ENCODE data around the gene PDZK1IP1.

PDZK1IP1 gene

GRCh38 chr1:47175227-47175934, 14.5 kb downstream of the PDZK1IP1 start:
- H3K4me2 ChIP-seq (ENCODE audit: low read depth, low read length, poor library complexity, severe bottlenecking) = peak overlapping the region; percentile 29
- H3K27me3 ChIP-seq (ENCODE audit: insufficient read depth, low read length, poor library complexity, severe bottlenecking) = no peaks in the 10 kb centered on the region
- H2AFZ ChIP-seq (ENCODE audit: low read length) = peak overlapping the region; percentile 44; the same call in 1 of the 2 replicates

GRCh38 chr1:47174656-47175020, 15.2 kb downstream of the PDZK1IP1 start:
- Histone ChIP-seq H3K9ac (ENCODE audit: low read depth, low read length, poor library complexity, severe bottlenecking) (no peak overlapping the region), H3F3A (ENCODE audit: low read depth) (no peaks in the 10 kb centered on the region), H3K79me2 (ENCODE audit: insufficient read depth, low read length) (no peaks in the 10 kb centered on the region), H3K9me3 (ENCODE audit: insufficient read depth, low read depth, low read length) (no peaks in the 10 kb centered on the region), H3K4me2 (ENCODE audit: low read depth, low read length, poor library complexity, severe bottlenecking) (no peak overlapping the region), H4K20me1 (ENCODE audit: insufficient read depth, low read length, poor library complexity, severe bottlenecking) (no peaks in the 10 kb centered on the region), H2AFZ (ENCODE audit: low read length) (peak overlapping the region; percentile 44; the same call in 1 of the 2 replicates), H3K4me1 (ENCODE audit: insufficient read depth, low read length, poor library complexity, severe bottlenecking) (peaks cover 10% of the 10 kb centered on the region), H3K27me3 (ENCODE audit: insufficient read depth, low read length, poor library complexity, severe bottlenecking) (no peaks in the 10 kb centered on the region), H3K36me3 (ENCODE audit: insufficient read depth, low read length) (no peaks in the 10 kb centered on the region), H3K9me2 (replicated peaks; ENCODE audit: low read depth, low read length) (no peaks in the 10 kb centered on the region), H3K4me3 (ENCODE audit: low read length, poor library complexity, severe bottlenecking) (no peak overlapping the region)
- TF ChIP-seq EZH2phosphoT487 (IDR thresholded peaks at IDR 0.05; ENCODE audit: borderline replicate concordance) = no peak
- no peak for TF ChIP-seq CTCF (conservative IDR thresholded peaks at IDR 0.05; ENCODE audit: low read length)

More at GRCh38 chr1:47175227-47175934, 14.5 kb downstream of the PDZK1IP1 start:
- H3K36me3 ChIP-seq (ENCODE audit: insufficient read depth, low read length) = no peaks in the 10 kb centered on the region
- no peaks in the 10 kb centered on the region for H4K20me1 ChIP-seq (ENCODE audit: insufficient read depth, low read length, poor library complexity, severe bottlenecking)
- H3K79me2 ChIP-seq (ENCODE audit: insufficient read depth, low read length) = no peaks in the 10 kb centered on the region
- no peak overlapping the region for H3K9ac ChIP-seq (ENCODE audit: low read depth, low read length, poor library complexity, severe bottlenecking)
- peak; percentile 92 for TF ChIP-seq CTCF (conservative IDR thresholded peaks at IDR 0.05; ENCODE audit: low read length)
- TF ChIP-seq EZH2phosphoT487 (IDR thresholded peaks at IDR 0.05; ENCODE audit: borderline replicate concordance) = no peak
- H3K4me1 ChIP-seq (ENCODE audit: insufficient read depth, low read length, poor library complexity, severe bottlenecking) = peaks cover 12% of the 10 kb centered on the region
- no peak overlapping the region for H3K4me3 ChIP-seq (ENCODE audit: low read length, poor library complexity, severe bottlenecking)
- H3K9me3 ChIP-seq (ENCODE audit: insufficient read depth, low read depth, low read length) = no peaks in the 10 kb centered on the region
- H3K9me2 ChIP-seq (replicated peaks; ENCODE audit: low read depth, low read length) = no peaks in the 10 kb centered on the region
- no peaks in the 10 kb centered on the region for H3F3A ChIP-seq (ENCODE audit: low read depth)

- Histone ChIP-seq H3K9ac (ENCODE audit: low read depth, low read length, poor library complexity, severe bottlenecking) (no peak overlapping the region), H4K20me1 (ENCODE audit: insufficient read depth, low read length, poor library complexity, severe bottlenecking) (no peaks in the 10 kb centered on the region), H3K4me3 (ENCODE audit: low read length, poor library complexity, severe bottlenecking) (no peak overlapping the region), H3K4me2 (ENCODE audit: low read depth, low read length, poor library complexity, severe bottlenecking) (no peak overlapping the region), H3K9me2 (replicated peaks; ENCODE audit: low read depth, low read length) (no peaks in the 10 kb centered on the region), H3K36me3 (ENCODE audit: insufficient read depth, low read length) (no peaks in the 10 kb centered on the region), H3K9me3 (ENCODE audit: insufficient read depth, low read depth, low read length) (no peaks in the 10 kb centered on the region), H3K79me2 (ENCODE audit: insufficient read depth, low read length) (no peaks in the 10 kb centered on the region), H3K27me3 (ENCODE audit: insufficient read depth, low read length, poor library complexity, severe bottlenecking) (no peaks in the 10 kb centered on the region), H3F3A (ENCODE audit: low read depth) (no peaks in the 10 kb centered on the region), H2AFZ (ENCODE audit: low read length) (no peak overlapping the region), H3K4me1 (ENCODE audit: insufficient read depth, low read length, poor library complexity, severe bottlenecking) (no peaks in the 10 kb centered on the region)
- no peak for TF ChIP-seq CTCF (conservative IDR thresholded peaks at IDR 0.05; ENCODE audit: low read length)
- TF ChIP-seq EZH2phosphoT487 (IDR thresholded peaks at IDR 0.05; ENCODE audit: borderline replicate concordance) = no peak
Observed at GRCh38 chr1:47172782-47173181, 17.1 kb downstream of the PDZK1IP1 start.
